Urinary bladder (tissue), 2 donors: Measurements from ENCODE around the gene BLCAP. TPM values are rescaled to one million over a fixed set of nuclear protein-coding genes. Genes with fewer than 3 reads are reported as not detected.

ENCODE experiments used
- polyA plus RNA-seq: library from polyadenylated mRNA; stranded (reverse); fragments of 200-250 nt; gene quantifications from one replicate; pipeline ENCODE4 v1.2.3, GENCODE V29; 2013
- total RNA-seq: library from RNA; depleted of rRNA; stranded (reverse); fragments of >200 nt; gene quantifications from one replicate; pipeline ENCODE4 v1.2.3, GENCODE V29; 2014
- donor health status: healthy.

Gene BLCAP
- total and polyA plus RNA-seq, 2 donors, result 82.5 to 94.0 TPM

Other genes with a start within 250 kb of the BLCAP start
- gene MANBAL, start 238.2 kb downstream of the BLCAP start, total RNA-seq, result 14.9 TPM
- 133 TPM for gene MANBAL, start 238.2 kb downstream of the BLCAP start, polyA plus RNA-seq
- 26.9 TPM for gene SRC, start 181.7 kb downstream of the BLCAP start, total RNA-seq
- gene SRC, start 181.7 kb downstream of the BLCAP start, polyA plus RNA-seq, result 53.2 TPM
- gene NNAT, start 6.6 kb downstream of the BLCAP start, total RNA-seq, result 31.4 TPM
- gene NNAT, start 6.6 kb downstream of the BLCAP start, polyA plus RNA-seq, result 61.2 TPM
- gene CTNNBL1, start 166.2 kb upstream of the BLCAP start, total RNA-seq, result 22.2 TPM
- gene CTNNBL1, start 166.2 kb upstream of the BLCAP start, polyA plus RNA-seq, result 39.3 TPM